Cardiac septum (tissue), 1 donor: Measurements from ENCODE around the gene HMGN4. TPM values are rescaled to one million over a fixed set of nuclear protein-coding genes. Genes with fewer than 3 reads are reported as not detected.

Source experiments
- DNase-seq: peaks from one replicate; pipeline ENCODE4 v3.0.0-alpha.2; 2020; ENCODE audit warnings: low spot score
- intact Hi-C: fragments of 100-400 bp; cut with DNase I; formaldehyde crosslinking; loops from one replicate; pipeline ENCODE4 v1.14.0; 2022
- total RNA-seq: library from RNA; stranded (reverse); fragmentation: NEBNext Ultra II Directional; extraction: Animal tissue kit (Norgen Biotek cat#: 25700); gene quantifications from one replicate; pipeline ENCODE4 v1.2.1, GENCODE V29; 2021
- donor health status: DM: no; HTN: no; CAD: no.

The HMGN4 gene
- total RNA-seq, 1 donor from 2014 or later = 34.7 TPM

DNA sequence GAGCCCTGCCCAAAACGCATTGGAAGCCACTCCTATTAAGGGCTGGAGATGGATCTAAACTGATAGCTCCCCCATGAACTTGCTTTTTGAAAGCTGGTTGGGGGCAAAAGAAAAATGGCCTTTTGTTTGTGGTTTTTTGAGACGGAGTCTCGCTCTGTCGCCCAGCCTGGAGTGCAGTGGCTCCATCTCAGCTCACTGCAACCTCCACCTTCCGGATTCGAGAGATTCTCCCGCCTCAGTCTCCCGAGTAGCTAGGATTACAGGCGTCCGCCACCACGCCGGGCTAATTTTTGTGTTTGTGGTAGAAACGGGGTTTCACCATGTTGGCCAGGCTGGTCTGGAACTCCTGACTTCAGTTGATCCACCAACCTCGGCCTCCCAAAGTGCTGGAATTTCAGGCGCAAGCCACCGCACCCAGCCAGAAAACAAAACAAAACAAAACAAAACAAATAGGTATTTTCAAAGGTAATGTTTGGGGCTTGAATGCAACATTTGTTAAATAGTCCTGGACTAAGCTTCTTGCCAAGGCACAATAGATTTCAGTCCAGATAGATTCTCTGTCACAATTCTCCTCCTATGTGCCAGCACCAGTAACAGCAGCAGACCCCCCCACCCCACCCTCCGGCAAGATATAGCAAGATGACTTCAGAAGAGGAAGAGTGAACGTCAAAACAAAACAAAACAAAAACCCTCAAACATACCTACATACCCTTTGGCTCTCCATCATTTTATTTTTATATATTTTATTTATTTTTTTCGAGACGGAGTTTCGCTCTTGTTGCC, 32.1 kb downstream of the HMGN4 start:
- DNase-seq = no peak
- intact Hi-C loops = loop anchor here (5.0 kb wide), 1 partner anchor 228 kb away; no protein-coding TSS in a partner anchor

DNA sequence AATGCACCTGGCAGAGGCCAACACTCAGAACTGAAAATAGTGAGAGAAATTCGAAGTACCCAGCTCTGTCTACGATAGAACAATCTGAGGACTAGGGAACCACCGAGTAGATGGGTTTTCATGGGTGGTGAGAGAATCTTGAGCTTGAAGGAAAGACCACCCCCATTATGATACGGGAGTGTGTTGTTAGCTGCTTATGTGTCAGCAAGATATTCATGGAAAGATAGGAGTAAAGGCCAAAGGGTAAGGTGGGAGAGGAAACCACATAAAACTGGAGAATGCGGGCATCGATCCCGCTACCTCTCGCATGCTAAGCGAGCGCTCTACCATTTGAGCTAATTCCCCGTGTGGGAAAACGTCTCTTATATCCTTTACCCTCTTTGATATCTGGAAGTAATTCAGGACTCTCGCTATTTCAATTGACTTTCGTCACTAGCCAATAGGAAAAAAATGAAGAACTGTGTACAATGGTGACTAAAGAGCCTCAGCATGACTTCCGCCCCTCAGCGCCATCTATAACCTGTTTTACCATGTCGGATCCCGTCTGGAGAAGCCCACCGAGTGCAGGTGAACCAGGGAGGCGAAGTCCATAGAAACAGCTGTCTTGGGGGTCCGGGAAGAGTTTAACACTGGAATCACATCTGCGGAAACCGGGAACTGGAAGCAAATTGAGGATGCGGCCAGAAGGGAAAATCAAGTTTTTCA, 33.6 kb downstream of the HMGN4 start:
- intact Hi-C loops = loop anchor here (2.0 to 5.0 kb wide), 2 partner anchors 17 to 229 kb away; no protein-coding TSS in a partner anchor
- DNase-seq = no peak

DNA sequence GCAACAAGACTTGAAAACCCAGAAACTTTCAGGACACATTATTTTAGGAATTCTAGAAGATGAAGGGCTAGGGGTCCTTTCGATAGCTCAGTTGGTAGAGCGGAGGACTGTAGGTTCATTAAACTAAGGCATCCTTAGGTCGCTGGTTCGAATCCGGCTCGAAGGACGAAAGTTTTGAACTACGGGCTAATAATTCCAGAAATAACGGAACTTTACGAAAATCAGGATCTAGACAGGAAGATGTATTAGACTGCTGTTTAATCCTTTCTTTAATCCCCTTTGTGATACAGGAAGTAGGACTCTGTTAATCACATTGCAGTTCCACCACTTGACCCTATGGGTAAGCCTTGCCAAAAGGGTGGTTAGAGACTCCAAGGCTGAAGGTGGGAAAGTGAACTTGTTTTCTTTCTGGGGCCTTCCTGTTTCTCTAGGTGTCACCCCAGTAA, 37.4 kb downstream of the HMGN4 start:
- no peak for DNase-seq
- intact Hi-C loops = no loop called here

DNA sequence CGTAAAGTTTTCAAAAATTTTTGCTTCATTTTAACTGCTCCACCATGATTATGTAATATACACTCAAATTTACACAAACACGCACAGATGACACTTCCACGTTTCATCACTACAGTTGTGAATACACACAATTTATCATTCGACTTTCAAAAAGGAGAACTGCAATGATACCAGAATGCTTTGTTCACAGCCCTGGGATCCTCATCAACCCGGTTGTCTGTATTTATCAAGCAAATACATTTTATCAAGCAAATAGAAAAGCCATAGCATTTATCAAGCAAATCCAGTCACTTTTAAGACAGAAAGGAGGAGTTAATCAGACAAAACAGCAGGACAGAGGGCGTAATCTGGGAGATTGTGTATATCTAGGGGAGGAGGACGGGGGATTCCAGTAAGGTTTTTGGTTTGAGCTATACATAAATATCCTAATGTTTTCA, 38.3 kb downstream of the HMGN4 start:
- DNase-seq = no peak
- intact Hi-C loops = no loop called here

DNA sequence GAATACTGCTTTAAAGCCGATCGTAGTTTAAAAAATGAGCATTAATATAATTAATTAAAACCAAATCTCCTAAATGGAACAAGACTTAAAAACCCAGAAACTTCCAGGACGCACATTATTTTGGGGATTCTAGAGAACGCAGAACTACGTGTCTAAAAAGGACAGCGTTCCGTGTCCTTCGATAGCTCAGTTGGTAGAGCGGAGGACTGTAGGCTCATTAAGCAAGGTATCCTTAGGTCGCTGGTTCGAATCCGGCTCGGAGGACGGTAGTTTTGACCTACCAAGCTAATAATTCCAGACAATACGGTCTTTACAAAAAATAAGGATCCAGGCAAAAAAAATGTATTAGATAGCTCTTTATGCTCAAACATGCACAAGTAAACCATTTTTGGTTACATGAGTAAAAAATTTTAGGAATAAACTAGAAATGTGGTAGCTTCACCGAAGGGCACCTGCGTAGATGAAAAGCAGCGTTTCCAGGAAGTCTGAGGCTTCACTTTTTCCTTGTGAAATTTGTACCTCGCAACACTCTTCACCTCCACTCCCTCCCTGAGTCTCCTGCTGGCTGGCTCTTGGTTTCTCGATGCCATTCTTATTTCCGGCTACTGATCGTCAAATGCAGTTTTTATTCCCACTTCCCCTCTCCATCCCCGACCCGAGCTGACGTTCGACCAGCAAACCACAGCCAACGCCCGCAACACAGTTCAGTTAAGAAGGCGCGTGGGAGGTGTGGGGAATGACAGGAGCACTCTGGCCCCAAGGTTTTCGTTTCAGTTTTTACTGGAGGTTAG, 39.0 kb downstream of the HMGN4 start:
- intact Hi-C loops = no loop called here
- no peak for DNase-seq

DNA sequence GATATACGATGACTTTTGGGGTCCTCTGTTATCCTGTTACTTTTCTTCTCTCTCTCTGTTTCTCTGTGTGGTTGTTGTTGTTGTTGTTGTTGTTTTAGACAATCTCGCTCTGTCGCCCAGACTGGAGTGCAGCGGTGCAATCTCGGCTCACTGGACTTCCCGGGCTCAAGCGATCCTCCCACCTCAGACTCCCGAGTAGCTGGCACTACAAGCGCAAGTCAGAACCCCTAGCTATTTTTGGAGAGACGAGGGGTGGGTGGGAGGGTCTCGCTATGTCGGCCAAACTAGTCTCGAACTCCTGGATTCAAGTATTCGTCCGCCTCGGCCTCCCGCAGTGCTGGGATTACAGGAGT, 39.5 kb downstream of the HMGN4 start:
- intact Hi-C loops = no loop called here
- no peak for DNase-seq

DNA sequence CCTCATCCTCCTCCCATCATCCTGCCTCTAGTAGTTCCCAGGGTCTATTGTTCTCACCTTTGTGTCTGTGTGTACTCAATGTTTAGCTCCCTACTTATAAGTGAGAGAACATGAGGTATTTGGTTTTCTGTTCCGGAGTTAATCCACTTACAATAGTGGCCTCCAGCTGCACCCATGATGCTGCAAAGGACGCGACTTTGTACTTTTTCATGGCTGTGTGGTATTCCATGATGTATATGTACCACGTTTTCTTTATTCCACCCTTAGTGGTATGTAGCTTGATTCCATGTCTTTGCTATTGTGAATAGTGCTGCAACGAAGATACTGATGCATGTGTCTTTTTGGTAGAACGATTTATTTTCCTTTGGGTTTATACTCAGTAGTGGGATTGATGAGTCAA, 40.1 kb downstream of the HMGN4 start:
- intact Hi-C loops = no loop called here
- DNase-seq = no peak

DNA sequence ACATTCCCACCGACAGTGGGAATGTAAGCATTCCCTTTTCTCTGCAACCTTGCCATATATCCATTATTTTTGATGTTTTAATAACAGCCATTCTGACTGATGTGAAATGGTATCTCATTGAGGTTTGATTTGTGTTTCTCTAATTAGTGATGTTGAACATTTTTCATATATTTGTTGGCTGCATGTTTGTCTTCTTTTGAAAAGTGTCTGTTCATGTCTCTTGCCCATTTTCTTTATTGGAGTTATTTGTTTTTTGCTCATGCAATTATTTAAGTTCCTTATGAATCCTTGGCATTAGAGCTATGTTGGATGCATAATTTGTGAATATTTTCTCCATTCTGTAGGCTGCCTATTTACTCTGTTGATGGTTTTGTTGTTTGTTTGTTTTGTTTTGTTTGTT, 40.6 kb downstream of the HMGN4 start:
- intact Hi-C loops = no loop called here

DNA sequence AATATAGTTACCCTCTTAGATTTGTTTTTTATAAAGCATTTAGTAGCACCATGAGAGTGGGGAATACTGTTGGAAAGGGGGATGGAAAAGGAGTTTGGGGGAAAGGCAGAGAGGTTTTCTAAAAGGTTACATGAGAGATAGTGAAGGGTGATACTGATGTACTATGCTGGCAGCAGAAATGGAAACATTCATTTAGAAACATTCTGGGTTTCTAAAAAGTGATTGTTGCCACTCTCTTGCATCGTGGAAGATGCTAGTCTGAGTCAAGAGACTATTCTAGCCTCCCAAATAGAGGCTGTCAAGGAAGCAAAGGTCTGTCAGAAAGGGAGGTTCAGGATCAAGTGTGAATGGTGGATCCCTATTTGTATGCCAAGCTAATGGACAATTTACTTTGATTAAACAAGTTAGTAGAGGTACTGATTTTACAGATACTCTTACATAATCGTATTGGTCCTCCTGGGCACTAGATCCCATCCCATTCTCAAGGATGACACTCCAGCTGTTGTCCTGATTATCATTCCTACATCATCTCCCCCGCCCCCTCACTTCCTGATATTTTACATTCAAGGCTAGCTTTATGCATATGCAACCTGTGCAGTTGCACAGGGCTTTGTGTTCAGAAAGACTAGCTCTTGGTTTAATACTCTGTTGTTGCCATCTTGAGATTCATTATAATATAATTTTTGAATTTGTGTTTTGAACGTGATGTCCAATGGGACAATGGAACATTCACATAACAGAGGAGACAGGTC, 43.2 kb downstream of the HMGN4 start:
- DNase-seq = no peak
- intact Hi-C loops = no loop called here

More for the DNA sequence above, 40.6 kb downstream of the HMGN4 start:
- DNase-seq = no peak

DNA sequence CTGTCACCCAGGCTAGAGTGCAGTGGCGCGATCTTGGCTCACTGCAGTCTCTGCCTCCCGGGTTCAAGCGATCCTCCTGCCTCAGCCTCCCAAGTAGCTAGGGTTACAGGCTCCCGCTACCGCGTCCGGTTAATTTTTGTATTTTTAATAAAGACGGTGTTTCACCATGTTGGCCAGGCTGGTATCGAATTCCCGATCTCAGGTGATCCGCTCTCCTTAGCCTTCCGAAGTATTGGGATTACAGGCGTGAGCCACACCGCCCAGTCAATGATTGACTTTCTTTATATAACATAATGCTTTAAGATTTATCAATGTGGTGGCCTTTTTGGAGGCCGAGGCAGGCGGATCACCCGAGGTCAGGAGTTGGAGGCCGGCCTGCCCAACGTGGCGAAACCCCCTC, 50.8 kb downstream of the HMGN4 start:
- DNase-seq = no peak
- intact Hi-C loops = no loop called here

DNA sequence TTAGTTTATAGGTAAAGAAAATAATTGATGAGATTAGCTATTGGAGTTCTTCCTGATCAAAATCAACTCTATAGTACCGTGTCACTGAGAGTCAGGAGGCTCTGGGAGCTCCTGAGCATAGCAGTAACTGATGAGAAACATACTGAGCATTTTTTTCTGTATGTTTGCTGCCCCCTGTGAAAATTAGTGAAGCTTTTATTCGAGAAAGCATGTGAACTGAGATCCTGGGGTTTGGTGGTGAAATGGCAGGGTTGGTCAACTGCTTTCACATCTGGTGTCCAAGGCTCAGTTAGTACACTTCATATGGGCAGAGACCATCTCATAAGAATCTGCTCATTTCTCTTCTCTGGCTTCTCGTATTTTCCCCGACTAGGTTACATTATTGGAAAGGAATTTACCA, 54.5 kb downstream of the HMGN4 start:
- no peak for DNase-seq
- intact Hi-C loops = loop anchor here (10.0 kb wide), 2 partner anchors 418 to 1272 kb away; a partner anchor contains a TSS

DNA sequence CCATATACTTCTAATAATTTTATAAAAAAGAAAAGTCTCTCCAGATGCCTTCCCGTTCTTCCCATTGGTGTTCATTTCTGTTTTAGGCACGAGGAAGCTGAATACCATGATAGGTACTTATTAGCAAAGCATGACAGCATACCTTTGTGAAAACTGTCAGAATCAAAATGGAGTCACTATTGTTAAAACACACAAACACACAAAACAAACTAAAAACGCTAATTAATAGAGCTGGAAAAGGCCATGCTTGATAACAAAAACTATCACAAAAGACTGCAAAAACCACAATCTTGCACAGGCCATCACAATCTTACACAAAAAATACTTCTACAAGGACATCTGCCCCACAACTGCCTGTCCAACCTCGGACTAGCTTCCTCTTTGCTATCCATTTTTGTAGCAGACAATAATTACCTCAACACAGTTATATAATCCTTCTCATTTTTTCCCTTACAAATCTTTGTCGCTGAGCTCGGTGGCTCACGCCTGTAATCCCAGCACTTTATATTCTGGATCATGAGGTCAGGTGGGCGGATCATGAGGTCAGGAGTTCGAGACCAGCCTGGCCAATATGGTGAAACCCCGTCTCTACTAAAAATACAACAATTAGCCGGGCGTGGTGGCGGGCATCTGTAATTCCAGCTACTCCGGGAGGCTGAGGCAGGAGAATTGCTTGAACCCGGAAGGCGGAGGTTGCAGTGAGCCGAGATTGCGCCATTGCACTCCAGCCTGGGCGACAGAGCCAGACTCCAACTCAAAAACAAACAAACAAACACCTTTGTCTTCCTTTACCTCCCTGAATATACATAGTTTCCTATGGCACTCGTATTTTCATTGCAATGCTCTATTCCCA, 55.3 kb downstream of the HMGN4 start:
- DNase-seq = no peak
- intact Hi-C loops = loop anchor here (10.0 kb wide), 2 partner anchors 419 to 1271 kb away; a partner anchor contains a TSS

DNA sequence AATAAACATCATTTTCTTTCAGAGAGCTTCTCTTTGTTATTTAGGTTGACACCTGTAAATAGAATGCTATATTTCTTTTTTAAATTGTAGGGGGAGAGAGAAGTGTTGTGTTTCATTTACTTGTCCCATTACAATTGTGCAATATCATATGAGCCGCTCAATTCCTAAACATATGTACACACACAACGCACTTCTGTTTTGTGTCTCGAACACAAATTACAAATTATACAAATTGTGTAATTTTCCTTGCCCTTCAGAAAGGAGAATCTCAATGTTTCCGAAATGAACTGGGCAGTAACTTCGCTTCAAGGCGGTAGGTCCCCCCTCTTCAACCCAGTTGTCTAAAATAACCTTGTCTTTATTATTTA, 55.9 kb downstream of the HMGN4 start:
- DNase-seq = no peak
- intact Hi-C loops = loop anchor here (10.0 kb wide), 2 partner anchors 419 to 1271 kb away; a partner anchor contains a TSS

DNA sequence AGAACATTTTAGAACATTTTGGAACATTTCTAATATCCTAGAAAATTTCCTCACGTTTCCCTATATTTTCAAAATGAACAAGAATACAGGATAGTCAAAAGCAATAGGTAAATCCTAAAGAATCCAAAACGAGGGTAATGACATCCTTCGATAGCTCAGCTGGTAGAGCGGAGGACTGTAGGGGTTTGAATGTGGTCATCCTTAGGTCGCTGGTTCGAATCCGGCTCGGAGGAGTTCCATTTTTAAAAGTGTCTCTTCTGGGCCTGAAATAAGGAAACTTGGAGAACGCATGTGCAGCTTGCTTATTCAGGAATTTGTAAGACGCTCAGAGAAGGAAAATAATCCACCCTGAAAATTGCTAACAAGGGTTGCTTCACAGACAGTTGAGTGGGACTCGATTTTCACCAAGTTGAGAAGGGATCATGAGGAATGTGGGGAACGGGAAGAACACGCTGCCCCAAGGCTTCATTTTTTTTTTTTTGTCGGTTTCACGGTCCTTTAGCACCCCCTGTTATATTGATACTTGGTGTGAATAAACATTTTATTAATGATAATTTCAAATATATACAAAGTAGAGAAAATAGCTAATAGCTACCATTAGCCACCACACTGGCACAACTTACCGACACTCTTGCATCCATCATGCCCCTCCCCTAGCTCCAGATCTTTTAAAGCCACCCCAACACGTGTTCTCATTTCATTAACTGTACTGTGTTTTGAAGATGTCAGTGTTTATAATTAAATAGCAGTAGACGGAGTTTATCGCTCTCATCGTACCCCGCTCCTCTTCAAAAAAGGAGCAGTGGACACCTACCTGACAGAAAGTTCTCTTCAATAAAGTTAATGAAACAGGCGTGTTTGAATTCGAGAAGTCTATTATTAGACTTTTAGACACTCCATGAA, 56.8 kb downstream of the HMGN4 start:
- no peak for DNase-seq
- intact Hi-C loops = loop anchor here (1.0 to 10.0 kb wide), 3 partner anchors 254 to 1270 kb away; a partner anchor contains a TSS

DNA sequence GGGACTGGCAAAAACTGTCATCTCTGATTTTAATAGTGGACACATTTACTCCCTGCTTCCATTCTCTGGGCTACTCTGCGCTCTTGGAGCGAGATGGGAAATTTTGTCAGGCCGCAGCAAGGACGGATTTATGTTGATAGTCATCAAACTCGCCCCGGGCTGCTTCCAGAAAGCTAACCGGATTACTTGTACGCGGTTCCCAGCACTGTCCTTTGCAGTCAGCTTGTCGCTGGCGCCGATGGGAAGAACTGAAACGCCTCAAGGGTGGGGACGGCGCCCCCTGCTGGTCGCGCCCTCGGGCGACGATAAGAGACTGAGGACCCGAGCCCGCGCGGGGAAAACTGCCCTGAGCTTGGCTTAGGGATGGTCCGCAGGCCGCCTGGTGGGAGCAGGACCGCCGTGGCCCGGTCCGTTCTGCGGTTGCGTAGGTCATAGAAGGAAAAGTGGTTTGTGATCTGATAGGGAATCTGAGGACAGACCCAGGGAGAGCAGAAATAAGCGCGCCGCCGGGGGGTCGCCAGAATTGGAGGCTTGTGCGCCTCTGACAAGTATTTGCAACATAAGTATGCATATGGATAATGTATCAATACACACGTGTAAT, 57.6 kb downstream of the HMGN4 start:
- intact Hi-C loops = loop anchor here (1.0 to 10.0 kb wide), 4 partner anchors 75 to 1269 kb away; a partner anchor contains a TSS
- DNase-seq = peak; percentile 95
